Mucosa of rectum (tissue), 2 donors: ENCODE data around the gene SUCLG2.

Experiments
- H3K27ac ChIP-seq, 2 donors: one replicate each; pipeline ENCODE4 v1.7.0; 2013; ENCODE audit warnings: inconsistent platforms in 2 of 2, low read depth in 2 of 2, low read length in 2 of 2
- H3K27me3 ChIP-seq, 2 donors: one replicate each; pipeline ENCODE4 v1.7.0; 2013; ENCODE audit warnings: low read length in 2 of 2; ENCODE audit not compliant: control insufficient read depth in 2 of 2, insufficient read depth in 2 of 2
- H3K36me3 ChIP-seq, 2 donors: one replicate each; pipeline ENCODE4 v1.7.0; 2013; ENCODE audit warnings: low read length in 2 of 2; ENCODE audit not compliant: control insufficient read depth in 2 of 2, insufficient read depth in 2 of 2
- H3K4me1 ChIP-seq, 2 donors: one replicate each; pipeline ENCODE4 v1.7.0; 2013; ENCODE audit warnings: low read length in 2 of 2, mild to moderate bottlenecking in 1 of 2; ENCODE audit not compliant: control insufficient read depth in 2 of 2, insufficient read depth in 2 of 2
- H3K4me3 ChIP-seq, 2 donors: one replicate each; pipeline ENCODE4 v1.7.0; 2013; ENCODE audit warnings: low read length in 2 of 2
- H3K9ac ChIP-seq, 2 donors: one replicate each; pipeline ENCODE4 v1.7.0; 2013; ENCODE audit warnings: low read length in 2 of 2, low read depth in 1 of 2, mild to moderate bottlenecking in 1 of 2
- H3K9me3 ChIP-seq, 2 donors: one replicate each; pipeline ENCODE4 v1.7.0; 2013; ENCODE audit warnings: low read length in 2 of 2; ENCODE audit not compliant: control insufficient read depth in 2 of 2
- donor health status: healthy.
- donor health status: Normal muscosa, but diverticular disease.

SUCLG2 gene

GRCh38 chr3:67654099-67654843 lies at the start of gene SUCLG2:
SUCLG2 (minus strand) TSS chr3:67654612; CDS start chr3:67654586, 26 bp downstream.
- Histone ChIP-seq H3K9me3 (no peaks in the 10 kb centered on the region), H3K36me3 (no peaks in the 10 kb centered on the region), H3K4me3 (peak within 1 kb of the TSS; percentile 87 to 98), H3K27ac (peak within 1 kb of the TSS; percentile 88 to 93), H3K27me3 (no peaks in the 10 kb centered on the region), H3K4me1 (peaks cover 34% of the 10 kb centered on the region in 2 donors), H3K9ac (peak within 1 kb of the TSS; percentile 88 to 95)

GRCh38 chr3:67700596-67700995 lies 46.2 kb upstream of the SUCLG2 start:
- Histone ChIP-seq H3K4me1 (peaks cover 0 to 5% of the 10 kb centered on the region in 2 donors), H3K36me3 (no peaks in the 10 kb centered on the region), H3K27ac (no peak overlapping the region), H3K4me3 (no peak overlapping the region), H3K9ac (no peak overlapping the region), H3K9me3 (no peaks in the 10 kb centered on the region), H3K27me3 (no peaks in the 10 kb centered on the region)

- Histone ChIP-seq H3K27ac (no peak overlapping the region), H3K4me1 (peaks cover 0 to 5% of the 10 kb centered on the region in 2 donors), H3K27me3 (no peaks in the 10 kb centered on the region), H3K9ac (no peak overlapping the region), H3K4me3 (peak overlapping the region; percentile 5 to 10), H3K36me3 (peaks cover 0 to 2% of the 10 kb centered on the region in 2 donors), H3K9me3 (no peaks in the 10 kb centered on the region)
These were observed 45.5 kb upstream of the SUCLG2 start for GRCh38 chr3:67699882-67700281.

GRCh38 chr3:67692621-67693020 lies 38.2 kb upstream of the SUCLG2 start:
- H3K27me3 ChIP-seq: no peaks in the 10 kb centered on the region
- H3K4me3 ChIP-seq: no peak overlapping the region
- no peaks in the 10 kb centered on the region for H3K4me1 ChIP-seq
- no peak overlapping the region for H3K9ac ChIP-seq
- H3K27ac ChIP-seq: no peak overlapping the region
- no peaks in the 10 kb centered on the region for H3K9me3 ChIP-seq
- peaks cover 0 to 2% of the 10 kb centered on the region in 2 donors for H3K36me3 ChIP-seq

GRCh38 chr3:67691926-67692325 lies 37.5 kb upstream of the SUCLG2 start:
- no peak overlapping the region for H3K9ac ChIP-seq
- peaks cover 0 to 2% of the 10 kb centered on the region in 2 donors for H3K36me3 ChIP-seq
- H3K4me3 ChIP-seq: no peak overlapping the region
- no peaks in the 10 kb centered on the region for H3K4me1 ChIP-seq
- no peak overlapping the region for H3K27ac ChIP-seq
- no peaks in the 10 kb centered on the region for H3K9me3 ChIP-seq
- H3K27me3 ChIP-seq: no peaks in the 10 kb centered on the region

GRCh38 chr3:67691207-67691606 lies 36.8 kb upstream of the SUCLG2 start:
- H3K9ac ChIP-seq: no peak overlapping the region
- no peak overlapping the region for H3K27ac ChIP-seq
- peaks cover 0 to 2% of the 10 kb centered on the region in 2 donors for H3K36me3 ChIP-seq
- no peaks in the 10 kb centered on the region for H3K27me3 ChIP-seq
- no peak overlapping the region for H3K4me3 ChIP-seq
- H3K9me3 ChIP-seq: no peaks in the 10 kb centered on the region
- H3K4me1 ChIP-seq: no peaks in the 10 kb centered on the region

- Histone ChIP-seq H3K27me3 (no peaks in the 10 kb centered on the region), H3K36me3 (no peaks in the 10 kb centered on the region), H3K9ac (no peak overlapping the region), H3K27ac (no peak overlapping the region), H3K4me3 (no peak overlapping the region), H3K4me1 (no peaks in the 10 kb centered on the region), H3K9me3 (no peaks in the 10 kb centered on the region)
These were observed 35.4 kb upstream of the SUCLG2 start for GRCh38 chr3:67689806-67690205.

- Histone ChIP-seq H3K36me3 (no peaks in the 10 kb centered on the region), H3K4me1 (no peaks in the 10 kb centered on the region), H3K9ac (no peak overlapping the region), H3K27me3 (no peaks in the 10 kb centered on the region), H3K4me3 (no peak overlapping the region), H3K9me3 (no peaks in the 10 kb centered on the region), H3K27ac (no peak overlapping the region)
These were observed 33.8 kb upstream of the SUCLG2 start for GRCh38 chr3:67688231-67688630.

- Histone ChIP-seq H3K27ac (no peak overlapping the region), H3K9me3 (no peaks in the 10 kb centered on the region), H3K4me3 (no peak overlapping the region), H3K9ac (no peak overlapping the region), H3K27me3 (no peaks in the 10 kb centered on the region), H3K36me3 (no peaks in the 10 kb centered on the region), H3K4me1 (no peaks in the 10 kb centered on the region)
These were observed 31.7 kb upstream of the SUCLG2 start for GRCh38 chr3:67686069-67686468.

- no peaks in the 10 kb centered on the region for H3K9me3 ChIP-seq
- H3K36me3 ChIP-seq: no peaks in the 10 kb centered on the region
- H3K4me3 ChIP-seq: peak overlapping the region in 1 of 2 donors; percentile 32
- no peak overlapping the region for H3K27ac ChIP-seq
- H3K27me3 ChIP-seq: no peaks in the 10 kb centered on the region
- H3K9ac ChIP-seq: no peak overlapping the region
- no peaks in the 10 kb centered on the region for H3K4me1 ChIP-seq
These were observed 31.1 kb upstream of the SUCLG2 start for GRCh38 chr3:67685499-67685898.
